H1 (cell line): ENCODE measurements around the gene SAMD14. TPM values are rescaled to one million over a fixed set of nuclear protein-coding genes. Genes with fewer than 3 reads are reported as not detected.

Experiments
- CTCF ChIA-PET: fragments of 300-600 bp; sonication (Branson Sonifier 250); formaldehyde crosslinking; loops from one replicate; lab custom pipeline; 2021; ENCODE audit not compliant: partially characterized antibody; lab: Charles Lee
- POLR2A ChIA-PET: fragments of 300-600 bp; sonication (Branson Sonifier 250); formaldehyde crosslinking; loops from one replicate; lab custom pipeline; 2021; ENCODE audit warnings: inconsistent platforms; ENCODE audit not compliant: partially characterized antibody; lab: Charles Lee
- DNase-seq, 2 experiments: peaks; one replicate each; pipeline versions ENCODE4 v3.0.0 to v3.0.0-alpha.2; 2010 to 2022; ENCODE audit warnings: low spot score in 2 of 2, low read depth in 1 of 2, mixed read lengths in 1 of 2
- FAIRE-seq: peaks from 2 replicates; lab custom pipeline; 2011; peaks lifted over from hg19 to GRCh38; lab: Jason Lieb, UNC
- H2AFZ ChIP-seq: 2 replicates; pipeline ENCODE4 v1.8.1; 2012; ENCODE audit warnings: low read length, inconsistent platforms
- H2AK5ac ChIP-seq: 2 replicates; pipeline ENCODE4 v1.6.1; 2013; ENCODE audit warnings: low read depth, low read length
- H2BK120ac ChIP-seq: replicated peaks from 2 replicates; pipeline ENCODE3; 2013; ENCODE audit warnings: low read depth, low read length, inconsistent platforms
- H2BK12ac ChIP-seq: 2 replicates; pipeline ENCODE4 v1.6.1; 2013; ENCODE audit warnings: low read depth, low read length
- H2BK15ac ChIP-seq: 2 replicates; pipeline ENCODE4 v1.6.1; 2013; ENCODE audit warnings: low read length
- H2BK20ac ChIP-seq: 2 replicates; pipeline ENCODE4 v1.6.1; 2013; ENCODE audit warnings: low read length
- H2BK5ac ChIP-seq: 2 replicates; pipeline ENCODE4 v1.6.1; 2013; ENCODE audit warnings: low read depth, low read length
- H3K14ac ChIP-seq: 2 replicates; pipeline ENCODE4 v1.6.1; 2013; ENCODE audit warnings: inconsistent platforms; ENCODE audit not compliant: insufficient read length
- H3K18ac ChIP-seq: 2 replicates; pipeline ENCODE4 v1.6.1; 2013; ENCODE audit warnings: low read length; ENCODE audit errors: extremely low read depth
- H3K23ac ChIP-seq: 2 replicates; pipeline ENCODE4 v1.6.1; 2013; ENCODE audit warnings: inconsistent platforms; ENCODE audit not compliant: insufficient read length
- H3K23me2 ChIP-seq: 2 replicates; pipeline ENCODE4 v1.6.1; 2013; ENCODE audit warnings: low read depth, low read length
- H3K27ac ChIP-seq: 2 replicates; pipeline ENCODE4 v1.6.1; 2011; ENCODE audit warnings: low read depth, low read length, inconsistent platforms
- H3K27me3 ChIP-seq, 4 experiments: replicated peaks in 1 of 4; 1 replicate in 1 of 4; 2 replicates in 3 of 4; pipeline versions ENCODE4 v1.6.1 to v1.8.1; 2011 to 2013; ENCODE audit warnings: low read length in 3 of 4, mild to moderate bottlenecking in 3 of 4, inconsistent platforms in 2 of 4, mixed read lengths in 2 of 4, moderate library complexity in 1 of 4; ENCODE audit not compliant: control insufficient read depth in 3 of 4, insufficient read depth in 3 of 4; ENCODE audit errors: extremely low read depth in 1 of 4
- H3K36me3 ChIP-seq, 4 experiments: 2 replicates each; pipeline versions ENCODE4 v1.6.1 to v1.8.1; 2011 to 2013; ENCODE audit warnings: mild to moderate bottlenecking in 4 of 4, low read length in 3 of 4, moderate library complexity in 2 of 4, control low read depth in 1 of 4, inconsistent platforms in 1 of 4; ENCODE audit not compliant: insufficient read depth in 4 of 4, control insufficient read depth in 2 of 4
- H3K4ac ChIP-seq: replicated peaks from 2 replicates; pipeline ENCODE3; 2013; ENCODE audit warnings: low read length, low read depth, mixed read lengths, inconsistent platforms; ENCODE audit not compliant: insufficient read length
- H3K4me1 ChIP-seq, 4 experiments: replicated peaks in 1 of 4; 1 replicate in 1 of 4; 2 replicates in 3 of 4; pipeline versions ENCODE4 v1.6.1 to v1.8.1; 2011 to 2013; ENCODE audit warnings: low read length in 3 of 4, inconsistent platforms in 2 of 4, mixed read lengths in 1 of 4; ENCODE audit not compliant: insufficient read depth in 4 of 4, control insufficient read depth in 3 of 4
- H3K4me2 ChIP-seq, 2 experiments: 2 replicates each; pipeline versions ENCODE4 v1.6.1 to v1.8.1; 2011 to 2013; ENCODE audit warnings: low read depth in 2 of 2, low read length in 2 of 2, control low read depth in 1 of 2, inconsistent platforms in 1 of 2, mild to moderate bottlenecking in 1 of 2; ENCODE audit not compliant: insufficient read depth in 1 of 2
- H3K4me3 ChIP-seq, 4 experiments: fragments of 200-600, 300-600 bp in 1 of 4; sonication (generic), shearing (Covaris generic), sonication (Bioruptor Twin) in 1 of 4; 2 replicates each; pipeline versions ENCODE4 v1.5.1 to v1.8.1; 2011 to 2016; ENCODE audit warnings: low read length in 4 of 4, low read depth in 3 of 4, control low read depth in 2 of 4, inconsistent platforms in 2 of 4, mild to moderate bottlenecking in 2 of 4, mixed read lengths in 1 of 4, moderate library complexity in 1 of 4; ENCODE audit not compliant: insufficient read depth in 2 of 4; ENCODE audit errors: extremely low read depth in 1 of 4
- H3K56ac ChIP-seq: replicated peaks from 2 replicates; pipeline ENCODE3; 2013; ENCODE audit warnings: low read depth, mild to moderate bottlenecking, mixed read lengths, low read length, inconsistent platforms; ENCODE audit not compliant: insufficient read length
- H3K79me1 ChIP-seq: 2 replicates; pipeline ENCODE4 v1.6.1; 2013; ENCODE audit warnings: low read depth, low read length, control low read depth
- H3K79me2 ChIP-seq, 2 experiments: 2 replicates each; pipeline versions ENCODE4 v1.6.1 to v1.8.1; 2012 to 2013; ENCODE audit warnings: low read length in 2 of 2, mild to moderate bottlenecking in 2 of 2, inconsistent platforms in 1 of 2; ENCODE audit not compliant: insufficient read depth in 2 of 2, control insufficient read depth in 1 of 2
- H3K9ac ChIP-seq, 4 experiments: replicated peaks in 1 of 4; 1 replicate in 1 of 4; 2 replicates in 3 of 4; pipeline versions ENCODE4 v1.6.1 to v1.8.1; 2011 to 2013; ENCODE audit warnings: low read depth in 3 of 4, low read length in 3 of 4, control low read depth in 2 of 4, mild to moderate bottlenecking in 2 of 4, moderate library complexity in 2 of 4, inconsistent platforms in 1 of 4; ENCODE audit errors: extremely low read depth in 1 of 4
- H3K9me3 ChIP-seq, 2 experiments: 2 replicates each; pipeline versions ENCODE4 v1.6.1 to v1.8.1; 2012 to 2013; ENCODE audit warnings: mild to moderate bottlenecking in 2 of 2, moderate library complexity in 2 of 2, control low read depth in 1 of 2, inconsistent platforms in 1 of 2, low read depth in 1 of 2, low read length in 1 of 2, mixed read lengths in 1 of 2; ENCODE audit not compliant: insufficient read depth in 2 of 2
- H4K20me1 ChIP-seq, 2 experiments: replicated peaks in 1 of 2; 2 replicates each; pipeline versions ENCODE3 to v1.8.1; 2011 to 2013; ENCODE audit warnings: inconsistent platforms in 2 of 2, low read length in 2 of 2, mild to moderate bottlenecking in 1 of 2; ENCODE audit not compliant: insufficient read depth in 2 of 2, control insufficient read depth in 1 of 2
- H4K5ac ChIP-seq: 2 replicates; pipeline ENCODE4 v1.6.1; 2013; ENCODE audit warnings: low read length, low read depth, mixed read lengths, inconsistent platforms; ENCODE audit not compliant: insufficient read length
- H4K8ac ChIP-seq: 2 replicates; pipeline ENCODE4 v1.8.0; 2013; ENCODE audit warnings: mild to moderate bottlenecking, moderate library complexity, low read length, inconsistent platforms; ENCODE audit not compliant: insufficient read depth; ENCODE audit errors: extremely low read depth
- H4K91ac ChIP-seq: replicated peaks from 2 replicates; pipeline ENCODE3; 2013; ENCODE audit warnings: low read length, mixed read lengths, inconsistent platforms; ENCODE audit not compliant: insufficient read length
- CBX8 ChIP-seq: fragments of 300-800, 300-1000 bp; sonication (generic); IDR thresholded peaks from 2 replicates; pipeline ENCODE4 v1.7.1; 2016; ENCODE audit warnings: low read depth, low read length, borderline replicate concordance
- CEBPB ChIP-seq: IDR thresholded peaks from 2 replicates; pipeline ENCODE4 v1.6.1; 2012; ENCODE audit warnings: low read depth, low read length
- CREB1 ChIP-seq: IDR thresholded peaks from 2 replicates; pipeline ENCODE4 v1.6.1; 2012; ENCODE audit warnings: inconsistent platforms
- HDAC6 ChIP-seq: IDR thresholded peaks from one replicate; pipeline ENCODE4 v1.7.1; 2012; ENCODE audit warnings: low read depth, mild to moderate bottlenecking, inconsistent platforms, low read length, moderate library complexity
- KDM1A ChIP-seq: fragments of 200-600, 300-600 bp; sonication (generic); IDR thresholded peaks from 2 replicates; pipeline ENCODE4 v1.7.1; 2016; ENCODE audit warnings: mild to moderate bottlenecking, low read length, borderline replicate concordance
- POLR2A ChIP-seq, 2 experiments: IDR thresholded peaks; 1 replicate in 1 of 2; 2 replicates in 1 of 2; pipeline ENCODE4 v1.6.1; 2011; ENCODE audit warnings: low read depth in 2 of 2, low read length in 2 of 2, mild to moderate bottlenecking in 2 of 2; ENCODE audit errors: control extremely low read depth in 1 of 2
- SIN3A ChIP-seq, 2 experiments: IDR thresholded peaks in 1 of 2; conservative IDR thresholded peaks in 1 of 2; 2 replicates each; pipeline ENCODE4 v1.6.1; 2011 to 2012; ENCODE audit warnings: low read length in 2 of 2, improper control_type of control experiment in 1 of 2, low read depth in 1 of 2, mild to moderate bottlenecking in 1 of 2
- SIRT6 ChIP-seq: IDR thresholded peaks from one replicate; pipeline ENCODE4 v1.7.1; 2012; ENCODE audit warnings: low read length, inconsistent platforms
- SP1 ChIP-seq: IDR thresholded peaks from 2 replicates; pipeline ENCODE4 v1.6.1; 2011; ENCODE audit warnings: low read depth, low read length
- TEAD4 ChIP-seq: IDR thresholded peaks from 2 replicates; pipeline ENCODE4 v1.6.1; 2012; ENCODE audit warnings: low read depth, low read length, inconsistent platforms, mixed read lengths
- ZNF274 ChIP-seq: IDR thresholded peaks from 2 replicates; pipeline ENCODE4 v1.7.0; 2012; ENCODE audit warnings: low read length, borderline replicate concordance; ENCODE audit errors: extremely low read depth
- WGBS, 2 experiments: shearing (Covaris generic) in 1 of 2; methylation state at CpG; one replicate each; pipeline versions ENCODE4 v1.1.6 to v1.1.7; 2013 to 2015; ENCODE audit warnings: low lambda C conversion rate in 2 of 2, mixed read lengths in 2 of 2, inconsistent platforms in 1 of 2, low coverage in 1 of 2, missing lambda C conversion rate in 1 of 2; ENCODE audit not compliant: insufficient replicate concordance in 2 of 2, insufficient coverage in 1 of 2, insufficient read length in 1 of 2; ENCODE audit errors: extremely low coverage in 1 of 2, missing lambda C conversion rate in 1 of 2; 5-methylcytosine and 5-hydroxymethylcytosine counted together
- polyA plus RNA-seq, 7 experiments: library from polyadenylated mRNA; depleted of rRNA in 3 of 7; stranded (reverse) in 5 of 7; unstranded in 2 of 7; fragments of >200 nt in 5 of 7; fragments of 200-250 nt in 2 of 7; gene quantifications; 1 replicate in 5 of 7; 2 replicates in 1 of 7; 4 replicates in 1 of 7; pipeline versions ENCODE4 v1.2.1 to v1.2.3, GENCODE V29; 2011 to 2013; ENCODE audit warnings: missing spikeins in 2 of 7, mixed read lengths in 2 of 7
- total RNA-seq: library from RNA; stranded (reverse); fragmentation: NEBNext Ultra II Directional; extraction: Animal tissue kit (Norgen Biotek cat#: 25700); gene quantifications from 2 replicates; pipeline ENCODE4 v1.2.1, GENCODE V29; 2021

SAMD14 gene
- total and polyA plus RNA-seq, 2 of the 8 experiments (the other 6 are each of a cell fraction or from before 2014, with no cell fraction given), result 5.7 to 5.8 TPM

DNA sequence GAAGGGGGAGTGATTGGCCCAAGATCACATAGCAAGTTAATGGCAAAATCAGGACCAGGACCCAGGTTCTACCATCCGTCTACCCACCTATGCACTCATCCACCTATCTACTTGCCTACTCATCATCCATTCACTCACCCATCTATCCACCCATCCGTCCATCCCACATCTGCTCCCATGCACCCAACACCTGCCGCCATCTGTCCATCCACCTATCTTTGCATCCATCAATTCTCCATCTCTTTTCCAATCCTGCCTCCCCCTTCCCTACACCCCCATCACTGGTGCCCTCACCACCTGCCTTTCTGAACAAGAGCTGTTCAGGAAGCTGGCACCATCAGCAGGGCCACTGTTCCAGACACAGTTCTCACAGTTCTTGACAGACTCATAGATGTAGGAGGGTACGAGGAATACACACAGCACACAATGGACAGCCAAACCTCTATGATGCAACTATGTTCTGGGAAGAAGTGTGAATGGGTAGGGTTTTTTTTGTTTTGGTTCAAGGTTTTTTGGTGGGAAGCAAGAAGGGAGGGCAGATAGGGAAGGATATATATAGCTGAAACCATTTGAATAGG lies 4.5 kb downstream of the SAMD14 start:
- no peaks in the 10 kb centered on the region for H4K20me1 ChIP-seq
- H2BK15ac ChIP-seq, result no peak overlapping the region
- no peak overlapping the region for H3K4me2 ChIP-seq
- H4K5ac ChIP-seq, result no peak overlapping the region
- no peak overlapping the region for H4K91ac ChIP-seq
- peaks cover 5 to 25% (median 19%) of the 10 kb centered on the region in 4 experiments for H3K4me1 ChIP-seq
- H3K14ac ChIP-seq, result no peak overlapping the region
- no peak overlapping the region for H2BK12ac ChIP-seq
- H3K27me3 ChIP-seq, result peaks cover 0 to 3% (median 1%) of the 10 kb centered on the region in 4 experiments; a peak in 2 of 7 replicates
- FAIRE-seq (no peak), DNase-seq (no peak)
- H3K27ac ChIP-seq, result no peak overlapping the region
- CTCF ChIA-PET, result interaction anchor here (1.2 to 23.0 kb wide), 6 partner anchors 11 to 173 kb away, joined by 3 to 412 read pairs (median 22); partner anchors contain the start of genes PDK2 and PPP1R9B
- H3K79me1 ChIP-seq, result no peaks in the 10 kb centered on the region
- H3K4ac ChIP-seq, result no peak overlapping the region
- no peak overlapping the region; the same call in 1 of the 2 replicates for H4K8ac ChIP-seq
- H2BK120ac ChIP-seq, result no peak overlapping the region
- POLR2A ChIA-PET, result interaction anchor here (1.6 kb wide), 1 partner anchor 69 kb away, joined by 3 read pairs; the partner anchor contains the start of gene ITGA3
- no peak overlapping the region for H3K23ac ChIP-seq
- H2AFZ ChIP-seq, result no peak overlapping the region
- no peaks in the 10 kb centered on the region for H3K36me3 ChIP-seq
- H3K56ac ChIP-seq, result no peak overlapping the region
- no peak overlapping the region for H3K18ac ChIP-seq
- H3K4me3 ChIP-seq, result no peak overlapping the region
- no peak overlapping the region for H2BK5ac ChIP-seq
- peaks cover 16% of the 10 kb centered on the region for H3K23me2 ChIP-seq
- no peaks in the 10 kb centered on the region for H3K9me3 ChIP-seq
- 97% methylated on average over 4 of the region's 4 CpGs; no CpG with 5 or more reads in 1 of the 2 experiments for WGBS, 2 experiments
- H3K79me2 ChIP-seq, result no peaks in the 10 kb centered on the region
- H2BK20ac ChIP-seq, result no peak overlapping the region; the same call in 1 of the 2 replicates
- no peak for TF ChIP-seq ZNF274
- TF ChIP-seq SIN3A (conservative IDR thresholded peaks at IDR 0.05 in 1 of 2, IDR thresholded peaks at IDR 0.05 in 1 of 2; ENCODE audit: low read depth in 1 of 2, low read length in 2 of 2), result no peak
- no peak for TF ChIP-seq CREB1
- TF ChIP-seq HDAC6, result no peak
- no peak for TF ChIP-seq TEAD4
- no peak for TF ChIP-seq CBX8
- TF ChIP-seq SIRT6, result no peak
- no peak for TF ChIP-seq CEBPB
- no peak for TF ChIP-seq POLR2A (IDR thresholded peaks at IDR 0.05; ENCODE audit: control extremely low read depth in 1 of 2, low read depth in 2 of 2, low read length in 2 of 2)
- no peak for TF ChIP-seq SP1
- TF ChIP-seq KDM1A, result no peak
- H3K9ac ChIP-seq, result no peak overlapping the region
- H2AK5ac ChIP-seq, result no peak overlapping the region
